Tibial nerve (tissue), 4 donors: ENCODE data around the gene MAG. TPM values are rescaled to one million over a fixed set of nuclear protein-coding genes. Genes with fewer than 3 reads are reported as not detected.

ENCODE experiments used
- DNase-seq, 2 donors: peaks; one replicate each; pipeline ENCODE4 v3.0.0-alpha.2; 2019; ENCODE audit warnings: low spot score in 2 of 2
- H3K27ac ChIP-seq, 4 donors: fragments of 200-600 bp; sonication (generic) in 3 of 4; one replicate each; pipeline ENCODE4 v1.5.1; 2017 to 2019; ENCODE audit warnings: mild to moderate bottlenecking in 1 of 4
- H3K27me3 ChIP-seq, 2 donors: fragments of 200-600 bp; sonication (generic) in 1 of 2; one replicate each; pipeline versions ENCODE4 v1.5.1 to v1.6.0; 2017 to 2019
- H3K36me3 ChIP-seq, 3 donors: fragments of 200-600 bp; sonication (generic); one replicate each; pipeline ENCODE4 v1.5.1; 2018 to 2019
- H3K4me1 ChIP-seq, 4 donors: fragments of 200-600 bp; sonication (generic) in 3 of 4; one replicate each; pipeline ENCODE4 v1.5.1; 2017 to 2019
- H3K4me3 ChIP-seq, 4 donors: fragments of 200-600 bp; sonication (generic) in 3 of 4; one replicate each; pipeline ENCODE4 v1.5.1; 2017 to 2019; ENCODE audit warnings: mild to moderate bottlenecking in 1 of 4, moderate library complexity in 1 of 4
- H3K9me3 ChIP-seq, 4 donors: fragments of 200-600 bp; sonication (generic) in 3 of 4; one replicate each; pipeline ENCODE4 v1.5.1; 2017 to 2019
- EP300 ChIP-seq, 2 donors: sonication (generic); formaldehyde crosslinking; IDR thresholded peaks; one replicate each; pipeline ENCODE4 v1.6.1; 2017; ENCODE audit warnings: antibody characterized with exemption in 2 of 2, mild to moderate bottlenecking in 1 of 2
- POLR2A ChIP-seq, 2 donors: fragments of 450-650 bp; IDR thresholded peaks; one replicate each; pipeline ENCODE4 v1.6.1; 2017; ENCODE audit warnings: antibody characterized with exemption in 2 of 2, mild to moderate bottlenecking in 2 of 2, moderate library complexity in 2 of 2
- WGBS, 2 donors: methylation state at CpG; one replicate each; pipeline ENCODE4 v1.1.5; 2018; 5-methylcytosine and 5-hydroxymethylcytosine counted together
- total RNA-seq, 4 donors: library from RNA; depleted of rRNA; stranded (reverse); fragments of >200 nt; gene quantifications; one replicate each; pipeline ENCODE4 v1.1.0, GENCODE V29; 2016
- TF ChIP-seq, protein P1 (sequence below), 5 experiments: fragments of 200-600 bp in 3 of 5; fragments of 450-650 bp in 2 of 5; sonication (generic) in 3 of 5; IDR thresholded peaks; one replicate each; pipeline ENCODE4 v1.5.1; 2016 to 2019; ENCODE audit warnings: antibody characterized with exemption in 5 of 5, mild to moderate bottlenecking in 3 of 5, moderate library complexity in 2 of 5

The MAG gene
- total RNA-seq, 4 donors from 2014 or later: 31.8 to 49.6 (median 38.4) TPM

DNA sequence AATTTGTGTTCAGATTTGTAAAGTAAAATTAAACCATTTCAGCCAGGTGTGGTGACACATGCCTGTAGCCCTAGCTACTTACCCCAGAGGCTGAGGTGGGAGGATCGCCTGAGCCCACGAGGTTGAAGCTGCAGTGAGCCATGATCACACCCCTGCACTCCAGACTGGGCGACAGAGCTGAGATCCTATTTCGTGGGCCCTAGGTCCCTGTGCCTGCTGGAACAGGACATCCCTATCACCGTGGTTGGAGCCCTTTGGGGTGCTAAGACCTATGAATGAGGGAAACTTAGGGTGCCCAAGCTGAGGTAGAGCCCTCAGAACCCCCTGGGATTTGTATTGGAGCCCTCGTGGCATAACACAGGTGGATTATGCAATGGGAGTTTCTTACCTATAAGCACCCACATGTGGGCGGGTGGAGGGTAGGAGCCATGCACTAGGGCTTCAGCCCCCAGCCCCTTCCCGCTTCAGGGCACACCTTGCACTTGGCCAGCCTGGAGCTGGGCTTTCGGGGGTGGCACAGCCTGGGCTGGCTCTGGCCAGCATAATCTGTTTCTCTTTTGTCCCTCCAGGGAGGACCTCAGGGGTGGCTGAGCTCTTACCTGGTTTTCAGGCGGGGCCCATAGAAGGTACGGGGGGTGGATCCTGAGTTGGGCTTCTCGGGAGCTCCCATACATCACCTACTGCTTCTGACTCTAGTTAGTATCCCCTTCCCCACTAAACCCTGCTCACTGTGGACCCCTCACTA, 30.4 kb upstream of the MAG start:
- no peaks in the 10 kb centered on the region for H3K36me3 ChIP-seq
- no peak overlapping the region for H3K27ac ChIP-seq
- H3K27me3 ChIP-seq: peaks cover 0 to 12% of the 10 kb centered on the region in 2 donors
- no peak for TF ChIP-seq EP300 (IDR thresholded peaks at IDR 0.05)
- TF ChIP-seq POLR2A (IDR thresholded peaks at IDR 0.05): no peak
- TF ChIP-seq, protein P1, sequence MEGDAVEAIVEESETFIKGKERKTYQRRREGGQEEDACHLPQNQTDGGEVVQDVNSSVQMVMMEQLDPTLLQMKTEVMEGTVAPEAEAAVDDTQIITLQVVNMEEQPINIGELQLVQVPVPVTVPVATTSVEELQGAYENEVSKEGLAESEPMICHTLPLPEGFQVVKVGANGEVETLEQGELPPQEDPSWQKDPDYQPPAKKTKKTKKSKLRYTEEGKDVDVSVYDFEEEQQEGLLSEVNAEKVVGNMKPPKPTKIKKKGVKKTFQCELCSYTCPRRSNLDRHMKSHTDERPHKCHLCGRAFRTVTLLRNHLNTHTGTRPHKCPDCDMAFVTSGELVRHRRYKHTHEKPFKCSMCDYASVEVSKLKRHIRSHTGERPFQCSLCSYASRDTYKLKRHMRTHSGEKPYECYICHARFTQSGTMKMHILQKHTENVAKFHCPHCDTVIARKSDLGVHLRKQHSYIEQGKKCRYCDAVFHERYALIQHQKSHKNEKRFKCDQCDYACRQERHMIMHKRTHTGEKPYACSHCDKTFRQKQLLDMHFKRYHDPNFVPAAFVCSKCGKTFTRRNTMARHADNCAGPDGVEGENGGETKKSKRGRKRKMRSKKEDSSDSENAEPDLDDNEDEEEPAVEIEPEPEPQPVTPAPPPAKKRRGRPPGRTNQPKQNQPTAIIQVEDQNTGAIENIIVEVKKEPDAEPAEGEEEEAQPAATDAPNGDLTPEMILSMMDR (IDR thresholded peaks at IDR 0.05): no peak
- DNase-seq: peak in 1 of 2 donors; percentile 8
- H3K4me3 ChIP-seq: no peak overlapping the region
- H3K4me1 ChIP-seq: peaks cover 0 to 41% (median 7%) of the 10 kb centered on the region in 4 donors
- 68 to 76% methylated on average over 6 to 10 of the region's 12 CpGs for WGBS, 2 donors
- no peaks in the 10 kb centered on the region for H3K9me3 ChIP-seq

DNA sequence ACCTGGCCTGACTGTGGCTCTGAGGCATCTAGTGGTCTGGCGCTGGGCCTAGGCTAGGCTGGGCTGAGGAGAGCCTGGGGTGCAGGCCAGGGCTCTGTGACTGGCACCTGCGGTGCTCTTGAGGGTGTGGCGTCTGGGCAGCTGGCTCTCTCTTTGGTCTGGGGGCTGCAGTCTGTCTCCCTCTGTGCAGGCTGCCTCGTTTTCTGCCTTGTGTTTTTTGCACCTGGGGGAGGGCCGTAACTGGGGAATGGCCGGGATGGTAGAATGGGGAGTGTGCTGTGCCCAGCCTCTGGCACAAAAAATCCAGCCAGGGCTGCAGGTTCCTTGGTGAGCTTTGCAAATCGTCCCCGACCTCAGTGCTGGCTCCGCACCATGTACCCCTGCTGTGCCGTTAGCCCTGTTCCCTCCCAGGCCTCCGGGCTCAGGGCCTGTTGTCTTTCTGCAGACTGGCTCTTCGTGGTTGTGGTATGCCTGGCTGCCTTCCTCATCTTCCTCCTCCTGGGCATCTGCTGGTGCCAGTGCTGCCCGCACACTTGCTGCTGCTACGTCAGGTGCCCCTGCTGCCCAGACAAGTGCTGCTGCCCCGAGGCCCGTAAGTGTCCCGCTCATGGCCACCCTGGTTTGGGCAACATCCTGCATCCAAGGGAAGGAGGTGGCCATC, 29.7 kb upstream of the MAG start:
- H3K9me3 ChIP-seq: no peaks in the 10 kb centered on the region
- peaks cover 0 to 7% of the 10 kb centered on the region in 2 donors for H3K27me3 ChIP-seq
- no peak for TF ChIP-seq EP300 (IDR thresholded peaks at IDR 0.05)
- no peak for TF ChIP-seq POLR2A (IDR thresholded peaks at IDR 0.05)
- TF ChIP-seq, protein P1 (IDR thresholded peaks at IDR 0.05): no peak
- no peaks in the 10 kb centered on the region for H3K36me3 ChIP-seq
- WGBS, 2 donors: 70 to 73% methylated on average over 14 to 16 of the region's 17 CpGs
- H3K4me1 ChIP-seq: peaks cover 0 to 48% (median 8%) of the 10 kb centered on the region in 4 donors
- DNase-seq: peak in 1 of 2 donors; percentile 11
- no peak overlapping the region for H3K4me3 ChIP-seq
- no peak overlapping the region for H3K27ac ChIP-seq

DNA sequence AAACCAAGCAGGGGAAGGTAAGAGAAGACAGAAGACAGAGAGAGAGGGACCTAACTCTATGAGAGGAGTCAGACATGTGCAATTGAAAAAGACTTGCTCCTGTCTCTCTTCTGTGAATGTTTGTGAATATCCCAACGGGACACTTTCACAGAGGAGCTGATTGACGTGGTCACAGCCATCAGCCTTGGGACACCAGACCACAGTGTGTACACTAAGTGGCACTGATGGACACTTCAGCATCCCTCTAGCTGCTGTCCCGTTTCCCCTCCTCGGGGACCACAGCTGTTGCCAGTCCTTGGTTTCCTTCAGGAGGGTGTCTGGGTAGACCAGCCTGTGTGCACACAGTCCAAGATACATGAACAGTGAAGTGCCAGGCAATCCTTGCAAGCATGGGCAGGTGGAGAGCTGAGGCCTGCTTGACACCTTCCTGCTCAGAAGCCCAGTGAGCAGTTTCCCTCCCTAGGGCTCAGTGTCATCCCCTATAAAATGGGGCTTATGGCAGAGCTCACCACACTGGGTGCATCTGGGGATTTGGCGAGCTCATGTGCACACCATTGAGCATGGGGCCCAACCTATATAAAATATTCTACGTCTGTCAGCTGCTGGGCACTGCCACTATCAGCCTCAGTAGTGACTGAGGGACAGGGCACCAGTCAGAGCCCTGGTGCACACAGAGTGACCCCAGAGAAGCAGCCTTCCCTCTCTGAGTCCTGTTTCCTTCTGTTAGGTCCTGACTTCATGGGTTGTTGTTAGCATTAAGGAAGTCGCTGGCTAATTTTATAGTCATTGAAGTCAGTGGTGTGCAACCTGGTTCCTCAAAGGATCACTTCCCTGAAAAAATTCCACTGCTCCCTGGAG, 27.5 kb upstream of the MAG start:
- Histone ChIP-seq H3K36me3 (no peaks in the 10 kb centered on the region), H3K27me3 (no peaks in the 10 kb centered on the region), H3K27ac (peak overlapping the region in 2 of 4 donors; percentile 96 to 99), H3K9me3 (no peaks in the 10 kb centered on the region), H3K4me3 (no peak overlapping the region), H3K4me1 (peaks cover 0 to 48% (median 8%) of the 10 kb centered on the region in 4 donors)
- DNase-seq: peak in 1 of 2 donors; percentile 10
- 60 to 72% methylated on average over 6 to 7 of the region's 7 CpGs for WGBS, 2 donors
- TF ChIP-seq POLR2A (IDR thresholded peaks at IDR 0.05): peak in 1 of 2 donors; percentile 11
- TF ChIP-seq, protein P1 (IDR thresholded peaks at IDR 0.05): no peak

DNA sequence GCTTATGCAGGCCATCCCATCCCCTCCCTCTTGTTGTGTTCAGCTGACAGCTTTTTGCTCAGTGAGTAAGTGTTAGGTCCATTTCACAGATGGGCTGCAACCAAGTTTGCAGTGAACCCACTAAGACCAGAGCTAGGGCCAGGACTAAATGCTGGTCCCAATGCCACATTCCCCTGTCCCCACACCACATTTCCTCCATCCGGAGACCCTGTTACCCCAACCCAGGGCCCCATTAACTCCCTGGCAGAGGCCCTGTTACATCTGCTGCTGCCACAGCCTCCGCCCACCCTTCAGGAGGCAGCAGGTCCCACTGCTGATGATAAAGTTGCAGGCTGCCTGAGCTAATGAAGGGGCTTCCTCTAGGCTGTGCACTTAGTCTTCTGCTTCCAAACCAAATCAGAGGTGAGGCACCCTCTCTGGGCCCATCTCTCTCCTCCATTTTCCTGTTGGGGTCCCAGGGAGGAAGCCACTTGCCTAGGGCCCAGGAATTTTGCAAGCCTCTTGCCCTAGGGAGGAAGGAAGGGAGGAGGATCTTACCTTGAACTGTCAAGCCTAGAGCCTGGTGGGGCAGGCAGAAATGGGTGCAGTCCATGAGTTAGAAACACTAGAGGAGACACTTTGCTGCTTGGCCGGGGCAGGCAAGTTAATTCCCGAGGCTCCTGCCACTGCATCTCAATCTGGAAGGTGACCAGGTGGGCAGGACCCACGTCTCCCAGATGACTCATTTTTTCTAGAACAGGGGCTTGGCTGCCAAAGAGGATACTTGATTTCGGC, 26.6 kb upstream of the MAG start:
- H3K9me3 ChIP-seq: no peaks in the 10 kb centered on the region
- peaks cover 0 to 5% (median 0%) of the 10 kb centered on the region in 3 donors for H3K36me3 ChIP-seq
- WGBS, 2 donors: 49 to 53% methylated on average over 5 to 6 of the region's 6 CpGs
- TF ChIP-seq POLR2A (IDR thresholded peaks at IDR 0.05): no peak
- TF ChIP-seq, protein P1 (IDR thresholded peaks at IDR 0.05): no peak
- no peak for TF ChIP-seq EP300 (IDR thresholded peaks at IDR 0.05)
- H3K27ac ChIP-seq: peak overlapping the region in 3 of 4 donors; percentile 20 to 99 (median 96)
- H3K4me1 ChIP-seq: peaks cover 0 to 56% (median 14%) of the 10 kb centered on the region in 4 donors
- DNase-seq: peak in 1 of 2 donors; percentile 12
- no peak overlapping the region for H3K4me3 ChIP-seq
- H3K27me3 ChIP-seq: no peaks in the 10 kb centered on the region
